ENCODE results near the gene GDPD4.

The GDPD4 gene

DNA sequence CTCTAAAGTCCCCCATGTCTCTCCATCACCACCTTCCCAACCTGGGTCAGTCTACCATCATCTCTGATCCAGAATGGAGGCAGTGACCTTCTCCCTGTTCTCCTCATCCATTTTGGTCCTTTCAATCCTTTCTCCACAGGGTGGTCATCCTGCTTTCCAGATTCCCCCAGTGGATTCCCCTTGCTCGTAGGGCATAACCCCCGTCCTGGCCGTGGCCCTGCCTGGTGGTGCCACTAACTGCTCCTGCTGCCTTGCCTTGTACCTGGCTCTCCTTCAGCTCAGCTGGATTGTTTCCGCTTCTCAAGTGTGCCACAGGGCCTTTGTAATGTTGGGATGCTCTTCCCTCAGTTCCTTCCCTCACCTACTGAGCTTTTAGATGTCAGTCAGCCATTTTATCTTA lies 91.8 kb downstream of the GDPD4 start:
- Histone ChIP-seq H3K4me1 (ENCODE audit: control insufficient read depth, insufficient read depth, low read length) (no peaks in the 10 kb centered on the region), H3K4me3 (ENCODE audit: low read depth, low read length) (no peak overlapping the region), H3K36me3 (ENCODE audit: control insufficient read depth, insufficient read depth, low read length) (no peaks in the 10 kb centered on the region), H3K9ac (ENCODE audit: low read depth, low read length) (no peak overlapping the region), H3K9me3 (ENCODE audit: control insufficient read depth, insufficient read depth, low read length) (no peaks in the 10 kb centered on the region), H3K27me3 (ENCODE audit: control insufficient read depth, insufficient read depth, low read length) (no peaks in the 10 kb centered on the region)

- Histone ChIP-seq H3K36me3 (ENCODE audit: control insufficient read depth, insufficient read depth, low read length) (no peaks in the 10 kb centered on the region), H3K27me3 (ENCODE audit: control insufficient read depth, insufficient read depth, low read length) (no peaks in the 10 kb centered on the region), H3K4me3 (ENCODE audit: low read depth, low read length) (no peak overlapping the region), H3K9ac (ENCODE audit: low read depth, low read length) (no peak overlapping the region), H3K9me3 (ENCODE audit: control insufficient read depth, insufficient read depth, low read length) (no peaks in the 10 kb centered on the region), H3K4me1 (ENCODE audit: control insufficient read depth, insufficient read depth, low read length) (no peaks in the 10 kb centered on the region)
Measured at GRCh38 chr11:77208535-77208934, 93.0 kb downstream of the GDPD4 start.

GRCh38 chr11:77207618-77208313 lies 93.7 kb downstream of the GDPD4 start:
- Histone ChIP-seq H3K27me3 (ENCODE audit: control insufficient read depth, insufficient read depth, low read length) (no peaks in the 10 kb centered on the region), H3K4me1 (ENCODE audit: control insufficient read depth, insufficient read depth, low read length) (no peaks in the 10 kb centered on the region), H3K4me3 (ENCODE audit: low read depth, low read length) (no peak overlapping the region), H3K9me3 (ENCODE audit: control insufficient read depth, insufficient read depth, low read length) (no peaks in the 10 kb centered on the region), H3K36me3 (ENCODE audit: control insufficient read depth, insufficient read depth, low read length) (no peaks in the 10 kb centered on the region), H3K9ac (ENCODE audit: low read depth, low read length) (no peak overlapping the region)

- no peak overlapping the region for H3K4me3 ChIP-seq (ENCODE audit: low read depth, low read length)
- no peaks in the 10 kb centered on the region for H3K36me3 ChIP-seq (ENCODE audit: control insufficient read depth, insufficient read depth, low read length)
- no peak overlapping the region for H3K9ac ChIP-seq (ENCODE audit: low read depth, low read length)
- H3K27me3 ChIP-seq (ENCODE audit: control insufficient read depth, insufficient read depth, low read length) = no peaks in the 10 kb centered on the region
- H3K9me3 ChIP-seq (ENCODE audit: control insufficient read depth, insufficient read depth, low read length) = no peaks in the 10 kb centered on the region
- H3K4me1 ChIP-seq (ENCODE audit: control insufficient read depth, insufficient read depth, low read length) = no peaks in the 10 kb centered on the region
Measured at GRCh38 chr11:77207019-77207485, 94.4 kb downstream of the GDPD4 start.

GRCh38 chr11:77206264-77207018 lies 95.0 kb downstream of the GDPD4 start:
- H3K36me3 ChIP-seq (ENCODE audit: control insufficient read depth, insufficient read depth, low read length) = no peaks in the 10 kb centered on the region
- H3K4me1 ChIP-seq (ENCODE audit: control insufficient read depth, insufficient read depth, low read length) = no peaks in the 10 kb centered on the region
- H3K9ac ChIP-seq (ENCODE audit: low read depth, low read length) = no peak overlapping the region
- H3K9me3 ChIP-seq (ENCODE audit: control insufficient read depth, insufficient read depth, low read length) = no peaks in the 10 kb centered on the region
- no peak overlapping the region for H3K4me3 ChIP-seq (ENCODE audit: low read depth, low read length)
- no peaks in the 10 kb centered on the region for H3K27me3 ChIP-seq (ENCODE audit: control insufficient read depth, insufficient read depth, low read length)

GRCh38 chr11:77205467-77206263 lies 95.8 kb downstream of the GDPD4 start:
- H3K4me3 ChIP-seq (ENCODE audit: low read depth, low read length) = no peak overlapping the region
- no peak overlapping the region for H3K9ac ChIP-seq (ENCODE audit: low read depth, low read length)
- H3K36me3 ChIP-seq (ENCODE audit: control insufficient read depth, insufficient read depth, low read length) = no peaks in the 10 kb centered on the region
- H3K27me3 ChIP-seq (ENCODE audit: control insufficient read depth, insufficient read depth, low read length) = no peaks in the 10 kb centered on the region
- no peaks in the 10 kb centered on the region for H3K4me1 ChIP-seq (ENCODE audit: control insufficient read depth, insufficient read depth, low read length)
- no peaks in the 10 kb centered on the region for H3K9me3 ChIP-seq (ENCODE audit: control insufficient read depth, insufficient read depth, low read length)

DNA sequence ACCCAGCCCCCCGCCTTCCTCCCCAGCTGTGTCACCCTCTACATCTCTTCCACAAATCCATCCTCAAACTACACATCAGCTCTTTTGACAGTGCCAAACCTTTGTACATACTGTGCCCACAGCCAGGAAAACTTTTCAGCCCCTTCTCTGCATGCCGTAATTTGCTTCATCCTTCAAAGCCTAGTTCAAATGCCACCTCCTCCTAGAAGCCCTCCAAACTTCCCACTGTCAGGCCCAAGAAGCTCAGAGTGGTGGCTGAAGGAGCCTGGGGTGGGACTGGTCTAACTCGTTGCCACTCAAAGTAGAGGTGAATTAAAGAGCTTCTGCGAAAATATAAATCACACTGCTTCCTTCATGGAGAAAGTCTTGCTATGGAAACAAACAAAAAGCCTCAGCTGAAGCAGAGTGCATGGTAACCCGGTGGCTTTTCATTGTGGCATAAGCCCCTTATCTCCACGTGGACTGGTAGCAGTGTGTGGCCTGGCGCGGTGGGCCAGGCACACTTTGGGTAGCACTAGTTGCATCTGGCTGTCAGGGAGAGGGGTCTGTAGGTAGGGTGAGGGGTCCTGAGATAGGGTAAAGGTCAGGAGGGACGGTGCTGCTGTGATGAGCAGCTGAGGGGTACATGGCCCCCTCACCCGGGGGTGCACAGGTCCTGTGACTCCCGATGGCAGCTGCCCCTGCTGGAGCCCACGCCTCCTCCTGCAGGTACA lies 96.6 kb downstream of the GDPD4 start:
- Histone ChIP-seq H3K36me3 (ENCODE audit: control insufficient read depth, insufficient read depth, low read length) (no peaks in the 10 kb centered on the region), H3K4me1 (ENCODE audit: control insufficient read depth, insufficient read depth, low read length) (no peaks in the 10 kb centered on the region), H3K9me3 (ENCODE audit: control insufficient read depth, insufficient read depth, low read length) (no peaks in the 10 kb centered on the region), H3K4me3 (ENCODE audit: low read depth, low read length) (no peak overlapping the region), H3K27me3 (ENCODE audit: control insufficient read depth, insufficient read depth, low read length) (no peaks in the 10 kb centered on the region), H3K9ac (ENCODE audit: low read depth, low read length) (no peak overlapping the region)

GRCh38 chr11:77203901-77204753 lies 97.4 kb downstream of the GDPD4 start:
- Histone ChIP-seq H3K9me3 (ENCODE audit: control insufficient read depth, insufficient read depth, low read length) (no peaks in the 10 kb centered on the region), H3K4me1 (ENCODE audit: control insufficient read depth, insufficient read depth, low read length) (no peaks in the 10 kb centered on the region), H3K4me3 (ENCODE audit: low read depth, low read length) (no peak overlapping the region), H3K9ac (ENCODE audit: low read depth, low read length) (no peak overlapping the region), H3K36me3 (ENCODE audit: control insufficient read depth, insufficient read depth, low read length) (no peaks in the 10 kb centered on the region), H3K27me3 (ENCODE audit: control insufficient read depth, insufficient read depth, low read length) (no peaks in the 10 kb centered on the region)

- Histone ChIP-seq H3K4me1 (ENCODE audit: control insufficient read depth, insufficient read depth, low read length) (no peaks in the 10 kb centered on the region), H3K9ac (ENCODE audit: low read depth, low read length) (no peak overlapping the region), H3K4me3 (ENCODE audit: low read depth, low read length) (no peak overlapping the region), H3K9me3 (ENCODE audit: control insufficient read depth, insufficient read depth, low read length) (no peaks in the 10 kb centered on the region), H3K27me3 (ENCODE audit: control insufficient read depth, insufficient read depth, low read length) (no peaks in the 10 kb centered on the region), H3K36me3 (ENCODE audit: control insufficient read depth, insufficient read depth, low read length) (no peaks in the 10 kb centered on the region)
Measured at GRCh38 chr11:77202941-77203900, 98.3 kb downstream of the GDPD4 start.

Data from iPS-15b (cell line).